ENCODE data around the gene TFR2. TPM values are rescaled to one million over a fixed set of nuclear protein-coding genes. Genes with fewer than 3 reads are reported as not detected.
A peak's percentile ranks its signal among the peaks of the same experiment; 100 is the strongest.

TFR2 gene
- total and polyA plus RNA-seq, 9 of the 15 experiments (the other 6 are each of a cell fraction or from before 2014, with no cell fraction given) = 3.8 to 123 (median 51.1) TPM

DNA sequence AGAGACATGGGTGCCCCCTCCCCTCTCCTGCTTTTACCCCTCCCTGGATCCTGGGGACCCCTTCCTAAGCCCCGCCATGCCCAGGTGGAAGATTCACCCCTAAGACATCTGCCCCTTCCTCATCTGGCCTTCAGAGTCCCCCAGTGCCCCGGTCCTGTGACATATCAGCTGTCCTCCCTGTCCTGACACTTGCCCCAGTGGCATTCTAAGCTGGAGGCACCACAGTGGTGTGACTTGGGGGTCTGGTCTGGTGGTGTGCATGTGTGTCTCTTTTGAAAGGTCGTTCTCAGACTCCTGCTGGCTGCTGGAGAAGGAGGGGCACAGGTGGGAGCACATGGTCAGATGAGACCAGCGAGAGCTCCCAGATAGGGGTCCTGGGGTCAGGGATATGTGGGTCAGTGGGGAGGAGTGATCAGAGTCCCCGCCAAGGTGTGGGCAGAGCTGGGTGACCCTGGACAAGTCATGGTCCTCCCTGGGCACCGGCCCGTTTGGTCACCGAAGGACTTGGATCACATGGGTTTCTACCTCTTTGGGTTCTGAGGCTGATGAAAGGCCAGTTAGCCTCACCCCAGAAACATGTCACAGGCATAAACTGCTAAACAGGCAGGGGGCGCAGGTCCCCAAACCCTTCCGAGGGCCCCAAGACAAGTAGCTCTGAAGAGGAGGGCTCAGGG, 645 bp upstream of the TFR2 start (continued):
- TF ChIP-seq USF1 (CRISPR knock-in tag; IDR thresholded peaks at IDR 0.05) = no peak
- TF ChIP-seq, protein P1, sequence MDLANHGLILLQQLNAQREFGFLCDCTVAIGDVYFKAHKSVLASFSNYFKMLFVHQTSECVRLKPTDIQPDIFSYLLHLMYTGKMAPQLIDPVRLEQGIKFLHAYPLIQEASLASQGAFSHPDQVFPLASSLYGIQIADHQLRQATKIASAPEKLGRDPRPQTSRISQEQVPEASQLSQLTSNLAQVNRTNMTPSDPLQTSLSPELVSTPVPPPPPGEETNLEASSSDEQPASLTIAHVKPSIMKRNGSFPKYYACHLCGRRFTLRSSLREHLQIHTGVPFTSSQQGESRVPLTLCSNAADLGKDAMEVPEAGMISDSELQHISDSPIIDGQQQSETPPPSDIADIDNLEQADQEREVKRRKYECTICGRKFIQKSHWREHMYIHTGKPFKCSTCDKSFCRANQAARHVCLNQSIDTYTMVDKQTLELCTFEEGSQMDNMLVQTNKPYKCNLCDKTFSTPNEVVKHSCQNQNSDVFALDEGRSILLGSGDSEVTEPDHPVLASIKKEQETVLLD (IDR thresholded peaks at IDR 0.05) = no peak
- peak; percentile 67; the same call in 1 of the 2 replicates for TF ChIP-seq EP400 (IDR thresholded peaks at IDR 0.05)
- no peak for TF ChIP-seq TRIM28 (IDR thresholded peaks at IDR 0.05)
- TF ChIP-seq, protein P2, sequence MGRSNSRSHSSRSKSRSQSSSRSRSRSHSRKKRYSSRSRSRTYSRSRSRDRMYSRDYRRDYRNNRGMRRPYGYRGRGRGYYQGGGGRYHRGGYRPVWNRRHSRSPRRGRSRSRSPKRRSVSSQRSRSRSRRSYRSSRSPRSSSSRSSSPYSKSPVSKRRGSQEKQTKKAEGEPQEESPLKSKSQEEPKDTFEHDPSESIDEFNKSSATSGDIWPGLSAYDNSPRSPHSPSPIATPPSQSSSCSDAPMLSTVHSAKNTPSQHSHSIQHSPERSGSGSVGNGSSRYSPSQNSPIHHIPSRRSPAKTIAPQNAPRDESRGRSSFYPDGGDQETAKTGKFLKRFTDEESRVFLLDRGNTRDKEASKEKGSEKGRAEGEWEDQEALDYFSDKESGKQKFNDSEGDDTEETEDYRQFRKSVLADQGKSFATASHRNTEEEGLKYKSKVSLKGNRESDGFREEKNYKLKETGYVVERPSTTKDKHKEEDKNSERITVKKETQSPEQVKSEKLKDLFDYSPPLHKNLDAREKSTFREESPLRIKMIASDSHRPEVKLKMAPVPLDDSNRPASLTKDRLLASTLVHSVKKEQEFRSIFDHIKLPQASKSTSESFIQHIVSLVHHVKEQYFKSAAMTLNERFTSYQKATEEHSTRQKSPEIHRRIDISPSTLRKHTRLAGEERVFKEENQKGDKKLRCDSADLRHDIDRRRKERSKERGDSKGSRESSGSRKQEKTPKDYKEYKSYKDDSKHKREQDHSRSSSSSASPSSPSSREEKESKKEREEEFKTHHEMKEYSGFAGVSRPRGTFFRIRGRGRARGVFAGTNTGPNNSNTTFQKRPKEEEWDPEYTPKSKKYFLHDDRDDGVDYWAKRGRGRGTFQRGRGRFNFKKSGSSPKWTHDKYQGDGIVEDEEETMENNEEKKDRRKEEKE (IDR thresholded peaks at IDR 0.05; ENCODE audit: borderline replicate concordance in 1 of 2, control insufficient read depth in 1 of 2, low read depth in 2 of 2, low read length in 1 of 2) = no peak
- no peak for TF ChIP-seq GABPB1 (CRISPR knock-in tag; IDR thresholded peaks at IDR 0.05)
- TF ChIP-seq E2F8 (IDR thresholded peaks at IDR 0.05; ENCODE audit: low read depth, partially characterized antibody) = no peak
- TF ChIP-seq KLF1 (tag; IDR thresholded peaks at IDR 0.05) = no peak
- no peak for TF ChIP-seq HNRNPL (IDR thresholded peaks at IDR 0.05; ENCODE audit: low read depth, low read length)
- TF ChIP-seq IRF1 (CRISPR knock-in tag; IDR thresholded peaks at IDR 0.05; ENCODE audit: borderline replicate concordance) = no peak
- TF ChIP-seq, protein P3, sequence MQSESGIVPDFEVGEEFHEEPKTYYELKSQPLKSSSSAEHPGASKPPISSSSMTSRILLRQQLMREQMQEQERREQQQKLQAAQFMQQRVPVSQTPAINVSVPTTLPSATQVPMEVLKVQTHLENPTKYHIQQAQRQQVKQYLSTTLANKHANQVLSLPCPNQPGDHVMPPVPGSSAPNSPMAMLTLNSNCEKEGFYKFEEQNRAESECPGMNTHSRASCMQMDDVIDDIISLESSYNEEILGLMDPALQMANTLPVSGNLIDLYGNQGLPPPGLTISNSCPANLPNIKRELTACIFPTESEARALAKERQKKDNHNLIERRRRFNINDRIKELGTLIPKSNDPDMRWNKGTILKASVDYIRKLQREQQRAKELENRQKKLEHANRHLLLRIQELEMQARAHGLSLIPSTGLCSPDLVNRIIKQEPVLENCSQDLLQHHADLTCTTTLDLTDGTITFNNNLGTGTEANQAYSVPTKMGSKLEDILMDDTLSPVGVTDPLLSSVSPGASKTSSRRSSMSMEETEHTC (IDR thresholded peaks at IDR 0.05) = no peak
- TF ChIP-seq TAF9B (IDR thresholded peaks at IDR 0.05; ENCODE audit: partially characterized antibody) = no peak
- TF ChIP-seq ARID2 (IDR thresholded peaks at IDR 0.05) = no peak
- TF ChIP-seq ZNF274 (IDR thresholded peaks at IDR 0.05; ENCODE audit: borderline replicate concordance, low read depth, low read length) = no peak
- TF ChIP-seq USF2 (CRISPR knock-in tag; IDR thresholded peaks at IDR 0.05) = no peak
- 0 out of 2 replicates have a peak, but pooled peaks have one; percentile 56 for TF ChIP-seq ZSCAN29 (IDR thresholded peaks at IDR 0.05)

Measured in K562 (cell line).